ENCODE measurements around the gene ABLIM3.

DNA sequence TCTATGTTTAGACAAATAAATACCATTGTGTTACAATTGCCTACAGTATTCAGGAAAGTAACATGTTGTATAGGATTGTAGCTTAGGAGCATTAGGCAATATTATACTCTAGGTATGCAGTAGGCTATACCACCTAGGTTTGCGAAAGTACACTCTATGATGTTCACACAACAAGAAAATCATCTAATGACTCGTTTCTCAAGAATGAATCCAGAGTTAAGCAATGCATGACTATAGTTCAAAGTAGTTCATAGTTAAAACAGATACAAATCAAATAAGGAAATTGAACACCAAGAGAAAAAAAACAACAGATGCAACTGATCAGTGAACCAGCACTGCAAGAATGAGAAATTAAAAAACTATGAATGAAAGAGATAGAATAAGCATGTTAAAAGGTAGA, 27.6 kb upstream of the ABLIM3 start:
- TF ChIP-seq, protein P1, sequence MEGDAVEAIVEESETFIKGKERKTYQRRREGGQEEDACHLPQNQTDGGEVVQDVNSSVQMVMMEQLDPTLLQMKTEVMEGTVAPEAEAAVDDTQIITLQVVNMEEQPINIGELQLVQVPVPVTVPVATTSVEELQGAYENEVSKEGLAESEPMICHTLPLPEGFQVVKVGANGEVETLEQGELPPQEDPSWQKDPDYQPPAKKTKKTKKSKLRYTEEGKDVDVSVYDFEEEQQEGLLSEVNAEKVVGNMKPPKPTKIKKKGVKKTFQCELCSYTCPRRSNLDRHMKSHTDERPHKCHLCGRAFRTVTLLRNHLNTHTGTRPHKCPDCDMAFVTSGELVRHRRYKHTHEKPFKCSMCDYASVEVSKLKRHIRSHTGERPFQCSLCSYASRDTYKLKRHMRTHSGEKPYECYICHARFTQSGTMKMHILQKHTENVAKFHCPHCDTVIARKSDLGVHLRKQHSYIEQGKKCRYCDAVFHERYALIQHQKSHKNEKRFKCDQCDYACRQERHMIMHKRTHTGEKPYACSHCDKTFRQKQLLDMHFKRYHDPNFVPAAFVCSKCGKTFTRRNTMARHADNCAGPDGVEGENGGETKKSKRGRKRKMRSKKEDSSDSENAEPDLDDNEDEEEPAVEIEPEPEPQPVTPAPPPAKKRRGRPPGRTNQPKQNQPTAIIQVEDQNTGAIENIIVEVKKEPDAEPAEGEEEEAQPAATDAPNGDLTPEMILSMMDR (conservative IDR thresholded peaks at IDR 0.05; ENCODE audit: low read depth in 2 of 2): no peak
- TF ChIP-seq CREB1 (CRISPR knock-in tag; IDR thresholded peaks at IDR 0.05; ENCODE audit: low read depth): no peak
- TF ChIP-seq EZH2 (IDR thresholded peaks at IDR 0.05; ENCODE audit: low read depth, unreplicated experiment): no peak
- no peak for TF ChIP-seq POLR2AphosphoS5 (IDR thresholded peaks at IDR 0.05; ENCODE audit: low read depth)
- TF ChIP-seq JUNB (IDR thresholded peaks at IDR 0.05; ENCODE audit: unreplicated experiment): no peak
- TF ChIP-seq EZH2phosphoT487 (IDR thresholded peaks at IDR 0.05; ENCODE audit: unreplicated experiment): no peak
- TF ChIP-seq, protein P2, sequence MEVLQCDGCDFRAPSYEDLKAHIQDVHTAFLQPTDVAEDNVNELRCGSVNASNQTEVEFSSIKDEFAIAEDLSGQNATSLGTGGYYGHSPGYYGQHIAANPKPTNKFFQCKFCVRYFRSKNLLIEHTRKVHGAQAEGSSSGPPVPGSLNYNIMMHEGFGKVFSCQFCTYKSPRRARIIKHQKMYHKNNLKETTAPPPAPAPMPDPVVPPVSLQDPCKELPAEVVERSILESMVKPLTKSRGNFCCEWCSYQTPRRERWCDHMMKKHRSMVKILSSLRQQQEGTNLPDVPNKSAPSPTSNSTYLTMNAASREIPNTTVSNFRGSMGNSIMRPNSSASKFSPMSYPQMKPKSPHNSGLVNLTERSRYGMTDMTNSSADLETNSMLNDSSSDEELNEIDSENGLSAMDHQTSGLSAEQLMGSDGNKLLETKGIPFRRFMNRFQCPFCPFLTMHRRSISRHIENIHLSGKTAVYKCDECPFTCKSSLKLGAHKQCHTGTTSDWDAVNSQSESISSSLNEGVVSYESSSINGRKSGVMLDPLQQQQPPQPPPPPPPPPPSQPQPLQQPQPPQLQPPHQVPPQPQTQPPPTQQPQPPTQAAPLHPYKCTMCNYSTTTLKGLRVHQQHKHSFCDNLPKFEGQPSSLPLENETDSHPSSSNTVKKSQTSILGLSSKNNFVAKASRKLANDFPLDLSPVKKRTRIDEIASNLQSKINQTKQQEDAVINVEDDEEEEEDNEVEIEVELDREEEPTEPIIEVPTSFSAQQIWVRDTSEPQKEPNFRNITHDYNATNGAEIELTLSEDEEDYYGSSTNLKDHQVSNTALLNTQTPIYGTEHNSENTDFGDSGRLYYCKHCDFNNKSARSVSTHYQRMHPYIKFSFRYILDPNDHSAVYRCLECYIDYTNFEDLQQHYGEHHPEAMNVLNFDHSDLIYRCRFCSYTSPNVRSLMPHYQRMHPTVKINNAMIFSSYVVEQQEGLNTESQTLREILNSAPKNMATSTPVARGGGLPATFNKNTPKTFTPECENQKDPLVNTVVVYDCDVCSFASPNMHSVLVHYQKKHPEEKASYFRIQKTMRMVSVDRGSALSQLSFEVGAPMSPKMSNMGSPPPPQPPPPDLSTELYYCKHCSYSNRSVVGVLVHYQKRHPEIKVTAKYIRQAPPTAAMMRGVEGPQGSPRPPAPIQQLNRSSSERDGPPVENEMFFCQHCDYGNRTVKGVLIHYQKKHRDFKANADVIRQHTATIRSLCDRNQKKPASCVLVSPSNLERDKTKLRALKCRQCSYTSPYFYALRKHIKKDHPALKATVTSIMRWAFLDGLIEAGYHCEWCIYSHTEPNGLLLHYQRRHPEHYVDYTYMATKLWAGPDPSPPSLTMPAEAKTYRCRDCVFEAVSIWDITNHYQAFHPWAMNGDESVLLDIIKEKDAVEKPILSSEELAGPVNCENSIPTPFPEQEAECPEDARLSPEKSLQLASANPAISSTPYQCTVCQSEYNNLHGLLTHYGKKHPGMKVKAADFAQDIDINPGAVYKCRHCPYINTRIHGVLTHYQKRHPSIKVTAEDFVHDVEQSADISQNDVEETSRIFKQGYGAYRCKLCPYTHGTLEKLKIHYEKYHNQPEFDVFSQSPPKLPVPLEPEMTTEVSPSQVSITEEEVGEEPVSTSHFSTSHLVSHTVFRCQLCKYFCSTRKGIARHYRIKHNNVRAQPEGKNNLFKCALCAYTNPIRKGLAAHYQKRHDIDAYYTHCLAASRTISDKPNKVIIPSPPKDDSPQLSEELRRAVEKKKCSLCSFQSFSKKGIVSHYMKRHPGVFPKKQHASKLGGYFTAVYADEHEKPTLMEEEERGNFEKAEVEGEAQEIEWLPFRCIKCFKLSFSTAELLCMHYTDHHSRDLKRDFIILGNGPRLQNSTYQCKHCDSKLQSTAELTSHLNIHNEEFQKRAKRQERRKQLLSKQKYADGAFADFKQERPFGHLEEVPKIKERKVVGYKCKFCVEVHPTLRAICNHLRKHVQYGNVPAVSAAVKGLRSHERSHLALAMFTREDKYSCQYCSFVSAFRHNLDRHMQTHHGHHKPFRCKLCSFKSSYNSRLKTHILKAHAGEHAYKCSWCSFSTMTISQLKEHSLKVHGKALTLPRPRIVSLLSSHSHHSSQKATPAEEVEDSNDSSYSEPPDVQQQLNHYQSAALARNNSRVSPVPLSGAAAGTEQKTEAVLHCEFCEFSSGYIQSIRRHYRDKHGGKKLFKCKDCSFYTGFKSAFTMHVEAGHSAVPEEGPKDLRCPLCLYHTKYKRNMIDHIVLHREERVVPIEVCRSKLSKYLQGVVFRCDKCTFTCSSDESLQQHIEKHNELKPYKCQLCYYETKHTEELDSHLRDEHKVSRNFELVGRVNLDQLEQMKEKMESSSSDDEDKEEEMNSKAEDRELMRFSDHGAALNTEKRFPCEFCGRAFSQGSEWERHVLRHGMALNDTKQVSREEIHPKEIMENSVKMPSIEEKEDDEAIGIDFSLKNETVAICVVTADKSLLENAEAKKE (CRISPR knock-in tag; IDR thresholded peaks at IDR 0.05): no peak
- TF ChIP-seq ZNF331 (CRISPR knock-in tag; IDR thresholded peaks at IDR 0.05; ENCODE audit: low read depth): no peak
- no peak for TF ChIP-seq ZNF114 (CRISPR knock-in tag; IDR thresholded peaks at IDR 0.05)
- TF ChIP-seq, protein P3, sequence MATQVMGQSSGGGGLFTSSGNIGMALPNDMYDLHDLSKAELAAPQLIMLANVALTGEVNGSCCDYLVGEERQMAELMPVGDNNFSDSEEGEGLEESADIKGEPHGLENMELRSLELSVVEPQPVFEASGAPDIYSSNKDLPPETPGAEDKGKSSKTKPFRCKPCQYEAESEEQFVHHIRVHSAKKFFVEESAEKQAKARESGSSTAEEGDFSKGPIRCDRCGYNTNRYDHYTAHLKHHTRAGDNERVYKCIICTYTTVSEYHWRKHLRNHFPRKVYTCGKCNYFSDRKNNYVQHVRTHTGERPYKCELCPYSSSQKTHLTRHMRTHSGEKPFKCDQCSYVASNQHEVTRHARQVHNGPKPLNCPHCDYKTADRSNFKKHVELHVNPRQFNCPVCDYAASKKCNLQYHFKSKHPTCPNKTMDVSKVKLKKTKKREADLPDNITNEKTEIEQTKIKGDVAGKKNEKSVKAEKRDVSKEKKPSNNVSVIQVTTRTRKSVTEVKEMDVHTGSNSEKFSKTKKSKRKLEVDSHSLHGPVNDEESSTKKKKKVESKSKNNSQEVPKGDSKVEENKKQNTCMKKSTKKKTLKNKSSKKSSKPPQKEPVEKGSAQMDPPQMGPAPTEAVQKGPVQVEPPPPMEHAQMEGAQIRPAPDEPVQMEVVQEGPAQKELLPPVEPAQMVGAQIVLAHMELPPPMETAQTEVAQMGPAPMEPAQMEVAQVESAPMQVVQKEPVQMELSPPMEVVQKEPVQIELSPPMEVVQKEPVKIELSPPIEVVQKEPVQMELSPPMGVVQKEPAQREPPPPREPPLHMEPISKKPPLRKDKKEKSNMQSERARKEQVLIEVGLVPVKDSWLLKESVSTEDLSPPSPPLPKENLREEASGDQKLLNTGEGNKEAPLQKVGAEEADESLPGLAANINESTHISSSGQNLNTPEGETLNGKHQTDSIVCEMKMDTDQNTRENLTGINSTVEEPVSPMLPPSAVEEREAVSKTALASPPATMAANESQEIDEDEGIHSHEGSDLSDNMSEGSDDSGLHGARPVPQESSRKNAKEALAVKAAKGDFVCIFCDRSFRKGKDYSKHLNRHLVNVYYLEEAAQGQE (IDR thresholded peaks at IDR 0.05; ENCODE audit: unreplicated experiment): no peak
- no peak for TF ChIP-seq STAT1 (IDR thresholded peaks at IDR 0.05; ENCODE audit: unreplicated experiment)
- TF ChIP-seq NANOG (IDR thresholded peaks at IDR 0.05; ENCODE audit: borderline replicate concordance): no peak

Measured in GM23338 (cell line).